MCF 10A (cell line): Measurements from ENCODE around the gene RUSC1. TPM values are rescaled to one million over a fixed set of nuclear protein-coding genes. Genes with fewer than 3 reads are reported as not detected.
"Not testable (repeated sequence)": the region's sequence is repeated elsewhere in the genome, so short reads cannot be mapped to it uniquely, and the experiment has no call there.

Experiments
- BruUV-seq: library from RNA; stranded (reverse); fragments of 400-500 nt; replicated peaks from 2 replicates; lab custom pipeline; 2021; lab: Mats Ljungman, UMichigan
- CTCF ChIA-PET: fragments of 300-600 bp; sonication (Branson Sonifier 250); formaldehyde crosslinking; extraction: SDS; loops from one replicate; lab custom pipeline; 2021; ENCODE audit warnings: antibody characterized with exemption, inconsistent platforms; lab: Yijun Ruan, JAX
- POLR2A ChIA-PET: fragments of 300-600, 350-650 bp; sonication (Branson Sonifier 250); formaldehyde crosslinking; extraction: SDS; loops from one replicate; lab custom pipeline; 2020; ENCODE audit warnings: antibody characterized with exemption, inconsistent platforms; lab: Yijun Ruan, JAX
- DNase-seq: peaks from one replicate; pipeline ENCODE4 v3.0.0-alpha.2; 2018; ENCODE audit not compliant: unreplicated experiment
- H3K27ac Mint-ChIP-seq: one replicate; pipeline ENCODE4 v1.8.0; 2022; ENCODE audit warnings: mild to moderate bottlenecking, low read depth, mixed read lengths; ENCODE audit not compliant: unreplicated experiment
- H3K27me3 Mint-ChIP-seq: one replicate; pipeline ENCODE4 v1.8.0; 2022; ENCODE audit warnings: mixed read lengths; ENCODE audit not compliant: insufficient read depth, unreplicated experiment
- H3K36me3 Mint-ChIP-seq: one replicate; pipeline ENCODE4 v1.8.0; 2022; ENCODE audit warnings: mild to moderate bottlenecking, moderate library complexity, mixed read lengths; ENCODE audit not compliant: insufficient read depth, unreplicated experiment
- H3K4me1 Mint-ChIP-seq: one replicate; pipeline ENCODE4 v1.8.0; 2022; ENCODE audit warnings: mixed read lengths; ENCODE audit not compliant: insufficient read depth, unreplicated experiment
- H3K4me3 Mint-ChIP-seq: one replicate; pipeline ENCODE4 v1.8.0; 2022; ENCODE audit warnings: mild to moderate bottlenecking, moderate library complexity, mixed read lengths; ENCODE audit not compliant: unreplicated experiment
- H3K9me3 Mint-ChIP-seq: one replicate; pipeline ENCODE4 v1.8.0; 2022; ENCODE audit warnings: mixed read lengths; ENCODE audit not compliant: unreplicated experiment
- intact Hi-C: fragments of 100-400 bp; cut with micrococcal nuclease; formaldehyde crosslinking; loops from 2 replicates; pipeline ENCODE4 v1.14.1; 2022
- total RNA-seq: library from RNA; stranded (reverse); gene quantifications from 2 replicates; pipeline ENCODE4 v1.2.3, GENCODE V29; 2022
- TF ChIP-seq, protein P1 (sequence below): fragments of 200-600 bp; IDR thresholded peaks from one replicate; pipeline ENCODE4 v1.8.0; 2022; ENCODE audit warnings: antibody characterized with exemption, mild to moderate bottlenecking; ENCODE audit not compliant: unreplicated experiment

The RUSC1 gene
- total RNA-seq, 1 experiment from 2014 or later, result 19.5 TPM

DNA sequence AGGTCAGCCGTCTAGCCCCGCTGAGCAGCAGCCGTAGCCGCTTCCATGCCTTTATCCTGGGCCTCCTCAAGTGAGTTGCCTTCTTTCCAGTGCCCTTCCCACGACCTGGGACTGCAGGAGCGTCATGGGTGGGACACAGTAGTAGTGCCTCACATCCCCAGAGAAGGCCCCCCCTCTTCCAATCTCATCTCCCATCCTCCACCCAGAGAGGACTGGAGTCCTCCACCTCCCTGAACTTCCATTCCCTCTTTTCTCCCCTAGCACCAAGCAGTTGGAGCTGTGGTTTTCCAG lies 4.9 kb downstream of the RUSC1 start:
- intact Hi-C loops, result no loop called here
- Mint-ChIP-seq H3K4me3 (peak overlapping the region; percentile 90), H3K4me1 (peaks cover 23% of the 10 kb centered on the region), H3K27me3 (no peaks in the 10 kb centered on the region), H3K36me3 (peaks cover 34% of the 10 kb centered on the region), H3K9me3 (no peaks in the 10 kb centered on the region), H3K27ac (no peak overlapping the region)
- TF ChIP-seq, protein P1, sequence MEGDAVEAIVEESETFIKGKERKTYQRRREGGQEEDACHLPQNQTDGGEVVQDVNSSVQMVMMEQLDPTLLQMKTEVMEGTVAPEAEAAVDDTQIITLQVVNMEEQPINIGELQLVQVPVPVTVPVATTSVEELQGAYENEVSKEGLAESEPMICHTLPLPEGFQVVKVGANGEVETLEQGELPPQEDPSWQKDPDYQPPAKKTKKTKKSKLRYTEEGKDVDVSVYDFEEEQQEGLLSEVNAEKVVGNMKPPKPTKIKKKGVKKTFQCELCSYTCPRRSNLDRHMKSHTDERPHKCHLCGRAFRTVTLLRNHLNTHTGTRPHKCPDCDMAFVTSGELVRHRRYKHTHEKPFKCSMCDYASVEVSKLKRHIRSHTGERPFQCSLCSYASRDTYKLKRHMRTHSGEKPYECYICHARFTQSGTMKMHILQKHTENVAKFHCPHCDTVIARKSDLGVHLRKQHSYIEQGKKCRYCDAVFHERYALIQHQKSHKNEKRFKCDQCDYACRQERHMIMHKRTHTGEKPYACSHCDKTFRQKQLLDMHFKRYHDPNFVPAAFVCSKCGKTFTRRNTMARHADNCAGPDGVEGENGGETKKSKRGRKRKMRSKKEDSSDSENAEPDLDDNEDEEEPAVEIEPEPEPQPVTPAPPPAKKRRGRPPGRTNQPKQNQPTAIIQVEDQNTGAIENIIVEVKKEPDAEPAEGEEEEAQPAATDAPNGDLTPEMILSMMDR, result no peak
- no peak for DNase-seq
- CTCF ChIA-PET, result interaction anchor here (0.6 to 10.2 kb wide), 4 partner anchors 51 to 1102 kb away, joined by 3 to 163 read pairs (median 4); no protein-coding TSS in a partner anchor
- no TSS peak for BruUV-seq
- POLR2A ChIA-PET, result interaction anchor here (0.6 to 10.5 kb wide), 11 partner anchors 15 to 696 kb away, joined by 3 to 103 read pairs (median 11); partner anchors contain the start of genes ASH1L, CLK2, FDPS and SCAMP3

DNA sequence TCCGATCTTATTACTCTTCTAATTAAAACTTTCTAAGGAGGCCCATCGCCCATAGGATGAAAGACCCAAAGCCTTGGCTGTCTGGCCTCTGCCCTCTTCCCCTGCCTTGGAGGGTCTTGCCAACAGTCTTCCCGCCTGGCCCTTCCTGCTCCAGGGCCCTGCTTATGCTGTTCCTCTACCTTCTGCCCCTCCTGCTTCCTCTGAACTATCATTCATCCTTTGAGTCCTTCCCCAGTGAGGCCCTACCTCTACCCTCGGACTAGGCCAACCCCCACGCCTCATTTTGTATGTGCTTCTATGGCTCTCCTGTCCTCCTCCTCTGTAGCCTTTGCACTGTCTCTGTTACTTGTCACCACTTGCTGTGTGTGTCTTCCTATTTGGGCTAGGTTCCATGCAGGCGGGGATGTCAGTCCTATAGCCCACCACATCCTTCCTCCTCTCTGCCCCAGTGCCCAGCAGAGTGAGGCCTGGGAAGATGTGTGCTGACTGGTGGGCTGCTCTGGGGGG lies 5.4 kb downstream of the RUSC1 start:
- CTCF ChIA-PET, result interaction anchor here (1.2 to 1.4 kb wide), 2 partner anchors 50 to 76 kb away, joined by 4 to 5 read pairs; no protein-coding TSS in a partner anchor
- peaks cover 23% of the 10 kb centered on the region for H3K4me1 Mint-ChIP-seq
- intact Hi-C loops, result no loop called here
- H3K9me3 Mint-ChIP-seq, result no peaks in the 10 kb centered on the region
- H3K27ac Mint-ChIP-seq, result no peak overlapping the region
- H3K4me3 Mint-ChIP-seq, result peak overlapping the region; percentile 90
- no TSS peak for BruUV-seq
- no peaks in the 10 kb centered on the region for H3K27me3 Mint-ChIP-seq
- H3K36me3 Mint-ChIP-seq, result peaks cover 34% of the 10 kb centered on the region
- DNase-seq, result no peak
- POLR2A ChIA-PET, result interaction anchor here (0.6 to 10.5 kb wide), 4 partner anchors 15 to 75 kb away, joined by 4 to 103 read pairs (median 4); partner anchors contain the start of gene FDPS
- TF ChIP-seq, protein P1, result no peak

GRCh38 chr1:155326631-155327037 lies 5.9 kb downstream of the RUSC1 start:
- Mint-ChIP-seq H3K9me3 (no peaks in the 10 kb centered on the region), H3K4me1 (peaks cover 21% of the 10 kb centered on the region), H3K36me3 (peaks cover 40% of the 10 kb centered on the region), H3K4me3 (peak overlapping the region; percentile 90), H3K27ac (no peak overlapping the region), H3K27me3 (no peaks in the 10 kb centered on the region)
- CTCF ChIA-PET, result interaction anchor here (0.7 to 1.4 kb wide), 5 partner anchors 13 to 76 kb away, joined by 3 to 5 read pairs (median 3); no protein-coding TSS in a partner anchor
- BruUV-seq, result no TSS peak
- POLR2A ChIA-PET, result interaction anchor here (1.2 kb wide), 1 partner anchor 75 kb away, joined by 4 read pairs; no protein-coding TSS in a partner anchor
- DNase-seq, result no peak
- intact Hi-C loops, result no loop called here
- TF ChIP-seq, protein P1, result no peak

- intact Hi-C loops, result no loop called here
- no peak overlapping the region for H3K4me3 Mint-ChIP-seq
- H3K36me3 Mint-ChIP-seq, result peaks cover 53% of the 10 kb centered on the region
- TF ChIP-seq, protein P1, result no peak
- H3K27me3 Mint-ChIP-seq, result no peaks in the 10 kb centered on the region
- no TSS peak for BruUV-seq
- H3K27ac Mint-ChIP-seq, result no peak overlapping the region
- DNase-seq, result no peak
- peaks cover 11% of the 10 kb centered on the region for H3K4me1 Mint-ChIP-seq
- no peaks in the 10 kb centered on the region for H3K9me3 Mint-ChIP-seq
- CTCF ChIA-PET, result interaction anchor here (0.6 to 2.8 kb wide), 6 partner anchors 10 to 542 kb away, joined by 3 to 17 read pairs (median 5); no protein-coding TSS in a partner anchor
- POLR2A ChIA-PET, result interaction anchor here (0.9 kb wide), 1 partner anchor 12 kb away, joined by 3 read pairs; no protein-coding TSS in a partner anchor
These were observed 7.3 kb downstream of the RUSC1 start for GRCh38 chr1:155327981-155328380.

GRCh38 chr1:155328856-155329255 lies 8.2 kb downstream of the RUSC1 start:
- BruUV-seq, H3K27ac Mint-ChIP-seq, H3K4me3 Mint-ChIP-seq, H3K9me3 Mint-ChIP-seq, intact Hi-C loops, DNase-seq, H3K27me3 Mint-ChIP-seq: not testable (repeated sequence)
- Mint-ChIP-seq H3K4me1 (peaks cover 11% of the 10 kb centered on the region), H3K36me3 (peaks cover 62% of the 10 kb centered on the region)
- ChIA-PET CTCF (interaction anchor here (0.6 to 2.8 kb wide), 5 partner anchors 9 to 320 kb away, joined by 3 to 17 read pairs (median 5); no protein-coding TSS in a partner anchor), POLR2A (interaction anchor here (0.5 to 0.6 kb wide), 3 partner anchors 72 to 475 kb away, joined by 3 to 5 read pairs (median 3); no protein-coding TSS in a partner anchor)
